Measurements from ENCODE around the gene PCBP3.

The PCBP3 gene

GRCh38 chr21:45816794-45817193 is 173.3 kb downstream of the PCBP3 start:
- no peak for DNase-seq

GRCh38 chr21:45817345-45817744 is 173.8 kb downstream of the PCBP3 start:
- no peak for DNase-seq

- no peak for DNase-seq
These were observed 174.9 kb downstream of the PCBP3 start for GRCh38 chr21:45818276-45818903.

DNA sequence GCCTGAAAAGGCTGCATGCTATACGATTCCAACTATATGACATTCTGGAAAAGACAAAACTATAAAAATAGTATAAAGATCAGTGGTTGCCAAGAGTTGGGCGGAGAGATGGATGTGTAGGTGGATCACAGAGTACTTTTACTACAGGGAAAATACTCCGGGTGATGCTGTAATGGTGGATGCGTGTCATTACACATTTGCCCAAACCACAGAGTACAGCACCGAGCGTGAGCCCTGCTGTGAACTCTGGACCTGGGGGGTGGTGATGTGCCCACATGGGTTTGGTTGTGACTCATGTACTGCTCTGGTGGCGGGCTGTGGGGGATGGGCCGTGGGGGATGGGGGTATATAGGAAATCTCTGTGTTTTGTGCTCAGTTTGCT is 175.4 kb downstream of the PCBP3 start:
- no peak for DNase-seq

DNA sequence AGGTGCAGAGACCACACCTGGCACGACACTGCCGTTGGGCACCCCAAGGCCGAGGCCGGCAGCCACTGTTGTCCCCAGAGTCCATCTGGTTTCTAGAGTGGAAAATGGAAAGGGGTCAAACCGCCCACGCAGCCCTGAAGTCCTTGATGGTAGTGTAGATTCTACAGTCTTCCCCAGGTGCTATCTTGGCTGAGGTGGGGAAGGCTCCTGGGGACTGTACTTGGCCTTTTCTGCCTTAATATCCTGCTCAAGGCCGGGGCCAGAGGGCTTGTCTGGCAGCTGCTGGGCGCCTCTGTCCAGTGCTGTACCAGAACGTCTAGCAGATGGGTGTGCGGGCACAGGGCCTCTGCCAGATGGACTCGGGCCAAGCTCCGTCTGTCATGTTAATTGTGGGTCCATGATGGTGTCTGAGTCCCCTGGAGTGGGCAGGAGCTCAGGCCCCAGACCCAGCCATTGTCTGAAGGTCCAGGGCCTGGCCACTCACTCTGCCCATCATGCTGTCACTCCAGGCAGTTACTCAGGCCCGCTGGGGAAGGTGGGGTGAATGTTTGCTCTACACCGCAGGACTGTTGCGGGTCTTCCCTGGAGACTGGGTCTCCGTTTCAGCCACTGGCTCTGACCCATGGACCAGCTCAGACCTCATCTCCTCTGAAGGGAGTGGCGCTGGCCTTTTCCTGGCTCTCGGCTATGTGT is 176.1 kb downstream of the PCBP3 start:
- no peak for DNase-seq

DNA sequence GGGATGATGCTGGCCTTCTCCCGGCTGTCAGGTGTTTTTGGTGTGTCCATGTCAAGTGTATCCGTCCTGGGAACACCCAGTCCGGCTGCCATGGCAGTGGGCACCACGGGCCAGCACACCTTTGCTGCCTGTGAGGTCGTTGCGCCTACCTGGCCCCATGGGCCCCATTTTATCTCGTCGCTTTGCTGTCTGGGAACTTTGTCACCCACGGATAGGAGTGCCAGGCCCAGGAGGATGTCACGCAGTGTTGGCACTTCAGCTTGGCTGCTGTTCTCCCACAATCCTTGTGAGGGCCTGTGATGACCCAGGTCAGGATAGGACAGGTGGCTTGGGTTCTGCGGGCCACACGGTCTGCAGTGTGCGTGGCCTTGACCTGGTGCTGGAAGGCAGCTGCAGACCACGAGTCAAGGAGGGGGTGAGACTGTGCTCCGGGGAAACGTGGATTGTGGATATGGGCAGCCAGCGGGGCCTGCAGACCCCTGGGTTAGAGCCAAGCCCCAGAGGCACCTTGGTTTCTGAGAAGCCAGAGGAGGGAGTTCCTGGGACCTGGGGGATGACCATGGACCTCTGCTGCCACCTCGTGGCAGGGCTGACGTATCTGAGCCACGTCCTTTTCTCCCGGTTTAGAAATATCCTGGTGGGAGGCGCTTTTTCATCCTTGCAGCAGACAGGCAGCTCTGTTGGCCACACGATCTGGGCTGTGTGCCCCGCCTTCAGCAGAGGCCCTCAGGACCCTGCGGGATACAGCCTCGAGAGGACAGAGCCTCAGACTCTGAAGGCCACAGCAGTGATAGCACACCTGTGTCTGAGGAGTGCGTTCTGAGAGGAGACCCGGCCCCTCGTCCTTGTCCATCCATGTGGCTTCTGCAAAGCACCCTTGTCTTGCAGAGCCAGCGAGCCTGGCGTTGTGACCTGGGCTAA is 176.9 kb downstream of the PCBP3 start:
- DNase-seq = peak; percentile 76

DNA sequence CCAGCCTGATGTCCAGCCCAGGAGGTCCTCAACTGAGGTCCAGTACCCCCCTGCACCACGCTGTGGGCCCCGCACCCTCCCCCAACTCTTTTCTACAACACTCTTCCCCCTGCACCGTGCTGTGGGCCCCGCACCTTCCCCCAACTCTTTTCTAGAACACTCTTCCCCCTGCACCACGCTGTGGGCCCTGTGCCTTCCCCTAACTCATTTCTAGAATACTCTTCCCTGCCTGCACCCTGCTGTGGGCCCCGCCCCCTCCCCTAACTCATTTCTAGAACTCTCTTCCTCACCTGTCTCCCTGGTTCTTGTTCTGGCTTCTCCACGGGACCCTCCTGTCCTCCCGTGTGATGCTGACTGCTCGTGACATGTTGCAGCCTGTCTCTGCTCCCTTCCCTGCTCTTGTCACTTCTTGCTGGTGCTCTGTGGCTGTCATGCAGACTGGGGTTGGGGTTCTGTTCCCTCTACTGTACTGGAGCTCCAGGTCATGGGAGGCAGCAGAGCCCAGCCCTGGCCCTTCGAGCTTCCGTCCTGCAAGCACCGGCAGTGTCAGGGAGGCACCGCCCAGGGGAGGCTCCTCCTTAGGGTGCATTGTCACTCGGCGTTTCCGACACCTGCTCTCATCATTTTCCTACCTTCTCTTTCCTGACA is 177.9 kb downstream of the PCBP3 start:
- DNase-seq = no peak

GRCh38 chr21:45821998-45822397 is 178.5 kb downstream of the PCBP3 start:
- no peak for DNase-seq

GRCh38 chr21:45822429-45823099 is 179.0 kb downstream of the PCBP3 start:
- no peak for DNase-seq

DNA sequence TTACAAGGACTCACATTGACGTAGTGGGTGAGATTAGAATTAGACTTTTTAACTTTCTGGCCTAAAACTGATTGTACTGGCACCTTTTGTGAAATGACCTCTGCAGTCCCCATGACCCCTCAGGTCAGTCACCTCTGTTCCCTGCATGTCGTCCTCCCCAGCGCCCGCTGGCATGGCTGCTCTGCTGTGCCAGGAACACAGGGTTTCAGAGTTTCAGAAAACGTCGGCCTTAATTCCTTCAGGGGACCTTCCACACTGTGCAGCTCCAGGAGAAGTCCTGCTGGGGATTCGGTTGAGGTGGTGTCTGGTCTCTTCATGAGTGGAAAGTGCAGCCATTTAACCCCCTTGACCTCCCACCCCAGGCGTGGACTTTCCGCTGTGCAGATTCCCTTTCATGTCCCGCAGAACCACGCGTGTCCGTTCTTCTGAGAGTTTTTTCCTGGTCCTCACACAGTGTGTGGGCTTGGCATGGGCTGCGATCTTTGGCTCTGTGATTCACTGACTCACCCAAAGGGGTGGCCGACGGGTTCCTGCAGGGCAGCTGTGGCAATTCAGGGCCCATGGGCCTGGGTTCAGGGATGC is 179.7 kb downstream of the PCBP3 start:
- no peak for DNase-seq

DNA sequence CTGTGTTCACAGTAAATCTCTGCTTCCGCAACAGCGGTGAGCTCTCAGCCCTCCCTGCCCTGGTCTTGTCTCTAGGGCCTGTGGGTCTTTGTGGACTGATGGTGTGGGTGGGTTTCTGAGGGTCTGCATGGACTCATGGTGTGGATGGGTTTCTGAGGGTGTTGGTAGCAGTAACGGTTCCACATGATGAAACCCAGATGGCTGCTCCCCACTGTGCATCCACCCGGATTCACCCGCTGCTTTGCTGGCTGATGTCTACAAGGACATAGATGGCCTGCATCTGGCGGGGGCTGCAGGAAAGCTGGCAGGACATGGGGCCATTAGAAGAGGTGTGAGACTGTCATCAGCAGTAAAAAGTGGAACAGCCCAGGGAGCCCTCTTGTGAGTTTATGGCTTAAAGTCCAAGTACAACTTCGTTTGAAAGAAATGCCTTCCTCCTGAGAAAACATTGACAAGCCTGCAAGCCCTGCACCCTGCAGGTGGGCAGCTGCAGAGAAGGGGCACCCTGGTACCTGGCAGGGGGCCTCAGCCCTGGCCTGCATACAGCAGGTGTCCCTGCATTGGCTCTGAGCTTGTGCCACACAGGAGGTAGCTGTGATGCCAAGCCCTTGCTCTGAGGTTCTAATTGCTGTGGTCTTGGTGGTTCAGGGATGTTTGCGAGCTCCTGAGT is 181.2 kb downstream of the PCBP3 start:
- DNase-seq = no peak

DNA sequence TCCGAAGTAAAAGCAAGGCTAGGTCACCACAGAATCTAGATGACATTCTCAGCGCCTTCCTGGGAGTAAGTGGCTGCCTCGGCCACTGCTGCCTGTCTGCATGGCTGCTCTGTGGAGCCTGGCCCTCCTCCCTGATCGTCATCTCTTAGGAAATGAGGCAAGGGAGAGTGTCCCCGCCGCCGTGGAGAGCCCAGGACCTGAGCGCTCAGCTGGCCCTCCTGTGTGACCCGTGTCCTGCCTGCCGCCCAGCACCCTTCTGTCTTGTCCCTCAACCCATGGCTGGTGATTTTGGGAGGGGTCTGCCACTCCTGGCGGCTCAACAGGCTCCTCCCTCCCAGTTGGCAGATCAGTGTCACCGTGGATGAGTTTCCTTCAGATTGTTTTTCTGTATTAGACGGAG is 181.7 kb downstream of the PCBP3 start:
- DNase-seq = no peak

GRCh38 chr21:45826676-45827301 is 183.3 kb downstream of the PCBP3 start:
- DNase-seq = no peak

DNA sequence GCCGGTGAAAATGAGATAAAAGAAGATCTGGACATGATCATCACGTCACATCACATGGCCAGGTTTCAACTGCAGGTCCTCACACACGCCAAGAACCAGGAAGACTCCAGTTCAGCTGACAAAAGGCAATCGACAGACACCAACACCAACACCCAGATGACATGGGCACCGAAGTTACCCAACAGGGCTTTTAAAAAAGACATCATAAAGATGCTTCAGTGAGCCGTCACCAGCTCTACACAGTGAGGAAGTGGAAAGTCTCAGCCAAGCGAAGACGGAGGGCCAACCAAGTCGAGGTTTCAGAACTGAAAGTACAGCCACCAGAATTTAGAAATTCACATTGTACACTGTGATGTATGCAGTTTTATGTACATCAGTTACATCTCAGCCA is 183.8 kb downstream of the PCBP3 start:
- DNase-seq = no peak

- DNase-seq = no peak
These were observed 184.5 kb downstream of the PCBP3 start for GRCh38 chr21:45827881-45828579.

DNA sequence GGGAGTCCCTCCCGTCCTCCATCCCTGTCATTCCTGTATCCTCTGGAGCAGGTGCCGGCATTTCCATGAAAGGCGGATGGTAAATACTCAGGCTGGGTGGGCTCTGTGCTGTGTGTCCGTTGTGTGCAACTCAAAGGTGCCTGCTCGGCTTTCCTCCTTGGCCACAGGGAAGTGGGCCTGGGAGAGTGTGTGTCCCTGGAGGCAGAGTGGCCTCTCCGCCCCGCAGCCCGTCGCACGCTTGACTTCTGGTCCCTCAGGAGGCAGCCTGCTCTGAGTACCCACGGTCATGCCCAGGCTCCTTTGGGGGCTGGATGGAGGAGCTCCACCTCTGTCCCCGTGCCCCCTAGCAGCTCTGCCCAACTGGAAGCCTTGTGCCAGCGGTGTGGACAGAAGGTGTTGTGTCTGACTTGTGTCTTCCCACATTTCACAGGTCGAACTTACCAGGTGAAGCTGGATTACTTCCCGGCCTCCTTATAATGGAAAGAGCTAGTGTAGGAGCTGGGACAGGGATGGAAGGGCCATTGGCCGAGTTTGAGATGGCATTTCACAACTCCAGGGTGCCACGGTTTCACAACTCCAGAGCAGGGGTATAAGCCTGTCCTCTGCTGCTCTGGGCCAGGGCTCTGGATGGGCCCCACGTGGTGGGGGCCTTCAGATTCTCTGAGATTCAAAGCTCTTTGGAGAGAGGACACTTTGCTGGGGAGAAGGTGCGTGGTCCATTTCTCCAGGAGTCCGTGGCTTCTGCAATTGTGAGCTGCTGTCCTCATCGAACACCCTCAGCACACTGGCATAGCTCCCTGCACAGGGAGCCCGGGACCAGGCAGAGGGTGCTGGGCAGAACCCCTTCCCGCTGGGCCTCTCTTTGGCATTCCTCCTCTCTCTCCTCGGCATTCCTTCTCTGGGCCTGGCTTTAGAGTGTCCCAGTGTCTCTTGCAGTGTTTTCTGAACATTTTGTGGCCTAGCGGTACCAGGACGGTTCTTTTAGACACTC is 185.3 kb downstream of the PCBP3 start:
- DNase-seq = no peak

- no peak for DNase-seq
These were observed 186.1 kb downstream of the PCBP3 start for GRCh38 chr21:45829668-45830067.

DNA sequence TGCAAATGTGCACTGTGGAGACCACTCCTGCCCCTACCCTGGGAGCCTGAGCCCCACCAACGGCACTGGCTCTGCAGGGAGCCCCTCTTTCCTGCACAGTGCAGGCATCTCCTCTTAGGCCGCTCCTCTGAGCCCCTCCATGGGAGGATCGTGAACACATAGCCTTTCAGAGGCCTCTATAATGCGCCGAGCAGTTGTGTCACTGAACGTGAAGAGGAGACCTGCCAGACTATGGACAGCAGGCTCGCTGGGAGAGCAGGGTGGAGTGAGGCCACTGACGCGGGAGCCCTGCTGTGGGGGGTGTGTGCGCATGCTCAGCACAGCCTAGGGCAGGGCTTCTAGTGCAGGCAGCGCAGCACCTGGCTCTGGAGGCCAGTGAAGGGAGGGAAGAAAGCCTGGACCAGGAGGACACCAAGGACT is 186.7 kb downstream of the PCBP3 start:
- no peak for DNase-seq

DNA sequence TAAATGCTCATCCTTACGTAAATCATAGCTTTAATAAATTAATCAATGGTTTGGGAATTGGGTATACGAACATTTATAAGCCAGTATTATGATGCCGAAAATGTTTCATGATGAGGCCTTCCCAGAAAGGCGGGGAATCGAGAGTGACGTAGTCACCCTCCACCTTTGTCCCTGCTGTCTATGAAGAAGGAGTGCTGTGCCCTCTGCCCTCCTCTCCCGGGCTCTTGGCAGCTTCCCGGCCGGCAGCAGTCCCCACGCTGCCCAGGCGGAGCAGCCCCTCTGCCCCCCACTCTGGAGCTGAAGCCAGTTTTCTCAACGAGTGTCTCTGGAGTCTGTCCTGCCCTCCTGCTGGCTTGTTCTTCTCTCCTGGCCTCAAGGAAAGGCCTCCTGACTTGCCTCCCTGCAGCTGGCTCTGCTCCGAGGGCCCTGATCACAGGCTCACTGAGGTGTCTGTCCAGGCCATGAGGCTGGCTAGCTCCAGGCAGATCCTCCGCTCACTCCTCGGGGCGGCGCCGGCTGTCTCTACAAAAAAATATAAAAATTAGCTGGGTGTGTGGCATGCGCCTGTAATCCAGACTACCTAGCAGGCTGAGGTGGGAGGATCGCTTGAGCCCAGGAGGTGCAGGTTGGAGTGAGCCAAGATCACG is 187.3 kb downstream of the PCBP3 start:
- no peak for DNase-seq

Measured in T-helper 9 cell (primary cell).